GM21723 (cell line): ENCODE data around the gene CNOT4.
"Not testable (repeated sequence)": the region's sequence is repeated elsewhere in the genome, so short reads cannot be mapped to it uniquely, and the experiment has no call there.

Experiments used
- ATAC-seq: cut with Tn5 transposase; IDR thresholded peaks from one replicate; pipeline ENCODE4 v1.9.1; 2021; ENCODE audit warnings: mild to moderate bottlenecking, moderate library complexity; ENCODE audit not compliant: unreplicated experiment

Gene CNOT4

DNA sequence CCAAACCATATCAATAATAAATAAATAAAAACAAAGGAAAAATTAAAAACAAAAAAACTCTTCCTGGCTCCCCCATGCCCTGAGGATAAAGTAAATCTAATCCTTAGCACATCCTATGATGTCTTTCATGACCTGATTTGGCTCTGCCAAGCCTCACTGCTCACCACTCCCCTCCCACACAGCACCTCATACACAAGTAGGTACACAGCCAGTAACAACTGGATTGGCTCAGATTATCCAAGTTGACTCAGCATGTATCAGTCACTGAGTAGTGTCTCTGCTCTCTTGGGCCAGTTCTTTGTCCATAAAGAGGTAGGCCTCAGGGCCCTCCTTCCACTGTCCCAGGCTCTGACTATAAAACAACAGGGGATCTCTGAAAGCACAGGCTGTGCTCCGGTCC is 176.7 kb downstream of the CNOT4 start:
- no peak for ATAC-seq

DNA sequence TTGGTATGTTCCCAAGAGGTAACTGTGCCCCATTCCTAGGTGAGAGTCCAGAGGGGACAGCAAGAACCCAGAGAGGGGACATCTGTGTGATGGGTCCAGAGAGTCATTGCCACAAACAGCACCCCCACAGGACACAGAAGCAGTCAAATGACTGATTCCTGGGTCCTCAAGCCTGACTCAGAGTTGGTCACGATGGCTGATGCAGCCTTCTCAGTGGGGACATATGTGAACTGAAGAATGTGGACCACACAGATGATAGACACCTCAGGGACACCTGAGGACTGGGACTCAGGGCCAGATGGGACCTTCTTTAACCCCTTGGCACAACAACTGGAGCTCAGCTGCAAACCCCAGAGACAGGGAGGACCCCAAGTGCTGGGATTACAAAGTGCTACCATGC is 179.8 kb downstream of the CNOT4 start:
- no peak for ATAC-seq

- ATAC-seq: no peak
These were observed 181.4 kb downstream of the CNOT4 start for GRCh38 chr7:135328526-135328925.

- ATAC-seq: no peak
These were observed 181.8 kb downstream of the CNOT4 start for GRCh38 chr7:135328053-135328452.

GRCh38 chr7:135327458-135327857 is 182.4 kb downstream of the CNOT4 start:
- ATAC-seq: no peak

GRCh38 chr7:135326636-135327280 is 183.1 kb downstream of the CNOT4 start:
- no peak for ATAC-seq

DNA sequence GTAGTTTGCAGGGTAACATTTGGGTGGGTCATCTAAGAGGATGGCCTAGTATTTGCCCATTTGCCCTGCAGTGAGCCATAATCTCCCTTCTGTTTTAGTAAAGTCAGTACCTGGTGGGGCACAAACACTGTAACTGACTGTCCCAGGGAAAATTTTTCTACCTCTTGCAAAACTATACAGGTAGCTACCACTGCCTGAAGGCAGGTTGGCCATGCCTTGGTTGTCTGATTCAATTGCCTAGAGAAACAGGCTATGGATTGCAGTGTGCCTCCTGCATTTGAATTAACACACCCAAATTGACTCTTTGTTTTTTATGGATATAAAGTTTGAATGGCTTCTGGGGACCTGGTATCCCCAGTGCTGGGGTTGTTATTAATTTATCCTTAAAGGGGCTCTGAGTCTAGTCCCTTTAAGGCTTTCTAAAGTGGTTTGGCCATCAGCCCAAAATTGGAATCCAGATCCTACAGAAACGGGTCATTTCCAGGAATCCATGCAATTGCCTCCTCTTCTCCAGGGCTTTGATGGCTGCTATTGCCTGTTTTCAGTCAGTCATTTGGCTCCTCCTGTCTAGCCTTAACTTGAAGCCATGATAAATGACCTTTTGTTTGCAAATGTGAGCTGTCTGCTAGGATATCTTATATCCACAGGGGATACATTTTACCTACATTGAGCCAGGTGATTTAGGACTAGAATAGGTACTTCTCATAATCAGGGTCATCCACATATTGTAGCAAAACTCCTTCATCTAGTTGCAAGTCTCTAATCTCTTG is 187.1 kb downstream of the CNOT4 start:
- ATAC-seq: no peak

DNA sequence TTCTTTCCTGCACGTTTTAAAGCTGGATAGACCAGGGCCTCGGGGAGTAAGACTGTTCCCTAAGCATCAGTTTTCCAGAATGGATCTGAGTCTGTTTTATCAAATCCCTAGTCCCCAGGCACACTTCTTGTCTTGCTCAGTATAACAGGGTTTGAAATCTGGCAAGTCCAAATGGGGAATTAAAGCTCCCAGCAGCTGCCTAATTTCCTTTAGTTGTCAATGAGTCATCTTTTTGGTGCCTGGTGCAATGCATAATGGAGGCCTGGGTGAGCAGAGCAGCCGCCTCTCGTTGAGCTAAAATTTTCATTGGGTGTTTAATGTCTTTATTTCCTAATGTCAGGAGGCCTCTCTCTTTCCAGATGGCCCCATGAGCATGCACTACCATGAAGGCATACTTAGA is 188.3 kb downstream of the CNOT4 start:
- no peak for ATAC-seq

- ATAC-seq: not testable (repeated sequence)
These were observed 188.9 kb downstream of the CNOT4 start for GRCh38 chr7:135320953-135321352.

DNA sequence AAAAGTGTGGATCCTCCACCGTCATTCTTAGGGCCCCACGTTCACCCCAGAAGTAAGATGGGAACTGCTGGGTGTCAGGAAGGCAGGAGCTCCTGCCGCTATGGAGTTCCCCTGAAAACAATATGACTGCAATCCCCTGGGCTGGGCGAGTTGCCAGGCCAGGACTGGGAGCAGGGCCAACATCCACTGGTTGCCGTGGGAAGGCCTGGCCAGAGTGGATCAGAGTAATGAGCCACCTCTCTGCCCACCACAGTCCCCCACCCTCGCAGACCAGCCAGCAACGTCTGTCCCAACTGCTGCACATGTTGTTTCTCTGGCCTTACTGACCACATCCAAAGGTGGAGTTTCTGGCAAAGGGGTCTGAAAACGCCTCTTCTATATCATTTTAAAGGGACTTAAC is 189.6 kb downstream of the CNOT4 start:
- ATAC-seq: no peak

GRCh38 chr7:135317676-135318325 is 192.1 kb downstream of the CNOT4 start:
- no peak for ATAC-seq

DNA sequence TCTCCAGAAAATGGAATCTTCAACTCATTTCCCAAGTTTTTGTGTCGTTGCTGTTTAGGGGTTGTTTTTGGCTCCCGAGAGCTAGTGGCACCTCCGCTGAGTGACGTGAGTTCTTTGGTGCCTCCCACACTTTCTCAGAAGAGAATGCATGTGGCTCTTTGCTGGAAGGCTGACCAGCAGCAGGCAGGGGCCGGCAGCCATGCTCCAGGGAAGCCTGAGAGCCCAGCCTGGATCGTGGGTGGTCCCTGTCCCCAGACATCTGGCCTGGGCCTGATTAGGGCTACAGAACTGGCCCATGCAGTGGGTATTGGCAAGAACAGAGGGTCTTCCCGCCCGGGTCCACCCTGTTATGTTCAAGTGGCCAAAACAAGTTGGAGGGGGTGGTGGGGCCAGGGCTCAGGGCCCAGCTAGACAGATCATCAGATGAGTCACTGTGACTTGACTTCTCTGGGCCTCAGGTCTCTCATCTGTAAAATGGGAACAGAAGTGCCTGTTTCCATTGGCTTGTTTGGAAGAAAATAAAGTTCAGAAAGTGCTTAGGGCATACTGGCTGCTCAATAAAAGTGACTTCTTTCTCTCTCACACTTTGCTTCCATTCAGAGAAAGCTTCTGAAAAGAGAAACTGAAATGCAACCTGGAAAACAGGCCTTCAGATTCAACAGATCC is 193.1 kb downstream of the CNOT4 start:
- ATAC-seq: no peak

DNA sequence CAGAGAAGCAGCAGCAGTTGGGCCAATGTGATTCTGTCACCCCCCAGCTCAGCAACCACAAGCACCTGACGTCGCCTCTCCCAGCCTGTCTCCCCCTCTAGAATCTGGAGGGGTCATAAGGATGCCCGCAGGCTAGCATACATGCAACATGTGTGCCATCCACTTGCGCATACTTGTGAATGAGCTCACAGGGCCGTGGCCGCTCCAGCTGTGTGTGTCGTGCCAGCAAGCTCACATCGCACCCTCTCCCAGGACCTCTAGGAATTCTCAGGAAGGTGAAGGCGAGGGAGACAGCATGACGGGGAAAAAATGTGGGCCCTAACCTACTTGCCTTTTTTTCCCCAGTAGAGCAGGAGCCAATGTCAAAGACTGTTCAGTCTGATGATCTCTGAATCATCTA is 195.9 kb downstream of the CNOT4 start:
- no peak for ATAC-seq
